Right lobe of liver (tissue), 6 donors: Measurements from ENCODE around the gene EML4. TPM values are rescaled to one million over a fixed set of nuclear protein-coding genes. Genes with fewer than 3 reads are reported as not detected.

Source experiments
- ATAC-seq, 4 donors: fragments of 200-7000 bp; cut with Tn5 transposase; one replicate each; pipeline ENCODE4 v1.9.1; 2020; ENCODE audit warnings: mild to moderate bottlenecking in 4 of 4, moderate library complexity in 4 of 4
- DNase-seq, 3 donors: peaks; one replicate each; pipeline ENCODE4 v3.0.0-alpha.2; 2020
- H3K27ac ChIP-seq, 3 donors: fragments of 200-600 bp; one replicate each; pipeline ENCODE4 v1.8.0; 2022
- H3K27me3 ChIP-seq, 2 donors: fragments of 200-600 bp; one replicate each; pipeline ENCODE4 v1.8.0; 2022
- H3K36me3 ChIP-seq, 4 donors: fragments of 200-600 bp; sonication (generic) in 1 of 4; one replicate each; pipeline versions ENCODE4 v1.5.1 to v1.8.0; 2017 to 2022; ENCODE audit warnings: control low read depth in 1 of 4
- H3K4me1 ChIP-seq, 4 donors: fragments of 200-600 bp; sonication (generic) in 1 of 4; one replicate each; pipeline versions ENCODE4 v1.5.1 to v1.8.0; 2017 to 2022; ENCODE audit warnings: control low read depth in 1 of 4
- H3K4me3 ChIP-seq, 3 donors: fragments of 200-600 bp; one replicate each; pipeline ENCODE4 v1.8.0; 2022
- H3K9me3 ChIP-seq, 4 donors: fragments of 200-600 bp; sonication (generic) in 1 of 4; one replicate each; pipeline versions ENCODE4 v1.5.1 to v1.8.0; 2017 to 2022; ENCODE audit warnings: control low read depth in 1 of 4
- POLR2A ChIP-seq: fragments of 450-650 bp; IDR thresholded peaks from one replicate; pipeline ENCODE4 v1.6.1; 2017; ENCODE audit warnings: antibody characterized with exemption, mild to moderate bottlenecking
- WGBS: methylation state at CpG from one replicate; pipeline ENCODE4 v1.1.6; 2018; ENCODE audit warnings: low coverage, low lambda C conversion rate; ENCODE audit not compliant: insufficient coverage; ENCODE audit errors: missing lambda C conversion rate; 5-methylcytosine and 5-hydroxymethylcytosine counted together
- intact Hi-C, 2 donors: fragments of 100-400 bp; cut with DNase I; formaldehyde crosslinking; loops; one replicate each; pipeline versions ENCODE4 v1.11.2 to v1.14.1; 2022
- total RNA-seq, 6 experiments: library from RNA; depleted of rRNA in 2 of 6; stranded (reverse); fragments of >200 nt in 2 of 6; fragmentation: NEBNext Ultra II Directional in 3 of 6; extraction: Animal tissue kit (Norgen Biotek cat#: 25700) in 3 of 6; gene quantifications; one replicate each; pipeline versions ENCODE4 v1.1.0 to v1.2.4, GENCODE V29; 2016 to 2023
- TF ChIP-seq, protein P1 (sequence below), 4 donors: fragments of 200-600 bp in 3 of 4; fragments of 450-650 bp in 1 of 4; IDR thresholded peaks; one replicate each; pipeline versions ENCODE4 v1.5.1 to v1.8.0; 2016 to 2022; ENCODE audit warnings: antibody characterized with exemption in 4 of 4, mild to moderate bottlenecking in 2 of 4
- donor health status: DM: no; HTN: yes; CAD: no.
- donor health status: DM: no; HTN: no; CAD: no.
- donor health status: DM: no; HTN: no; CAD: no.
- donor health status: DM: no; HTN: yes; CAD: no.
- donor health status: DM: no; HTN: yes; CAD: no.

The EML4 gene
- total RNA-seq, 6 experiments from 2014 or later = 28.3 to 55.7 (median 36.7) TPM

DNA sequence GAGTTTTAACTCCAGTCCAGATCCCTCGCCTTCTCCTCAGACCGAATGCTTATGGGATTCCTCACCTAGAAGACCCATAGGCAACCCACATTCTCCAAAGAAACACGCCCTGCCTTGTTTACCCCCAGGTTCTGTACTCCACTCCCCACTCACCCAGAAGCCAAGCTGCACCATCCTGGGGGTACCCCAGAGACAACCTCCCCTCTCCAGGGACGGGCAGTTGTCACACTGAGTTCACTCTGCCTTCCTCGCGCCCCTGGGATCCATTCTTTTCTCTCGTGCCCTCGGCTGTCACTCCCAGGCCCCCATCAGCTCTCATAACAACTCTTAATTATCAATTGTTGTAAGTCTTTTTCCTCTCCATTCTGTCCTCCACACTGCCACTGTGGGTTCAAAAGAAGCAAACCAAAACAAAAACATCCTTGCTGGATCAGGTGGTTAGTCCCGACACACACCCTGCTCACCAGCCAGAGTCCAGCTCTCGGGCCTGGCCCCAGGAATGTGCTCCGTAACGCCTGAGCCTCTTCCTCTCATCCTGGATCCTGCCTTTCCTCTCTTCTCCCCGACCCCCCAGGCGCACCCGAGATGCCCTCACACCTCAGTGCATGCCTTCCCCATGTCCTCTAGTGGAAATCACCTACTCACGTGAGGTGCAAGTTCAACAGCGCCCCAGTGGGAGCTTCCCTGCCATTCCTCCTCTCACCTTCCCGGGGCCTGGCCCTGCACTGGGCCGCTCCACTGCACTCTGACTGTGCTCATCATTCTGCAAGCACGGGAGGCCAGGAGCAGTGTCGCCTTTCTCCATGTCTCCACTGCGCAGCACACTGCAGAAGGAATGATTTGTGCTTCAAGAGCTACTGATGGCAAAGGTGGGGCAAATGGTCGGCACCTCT lies 171.1 kb downstream of the EML4 start:
- H3K9me3 ChIP-seq = no peaks in the 10 kb centered on the region
- H3K4me3 ChIP-seq = no peak overlapping the region
- DNase-seq (no peak), ATAC-seq (no peak)
- H3K27ac ChIP-seq = no peak overlapping the region
- peaks cover 0 to 15% (median 2%) of the 10 kb centered on the region in 4 donors for H3K4me1 ChIP-seq
- H3K36me3 ChIP-seq = peaks cover 0 to 2% (median 0%) of the 10 kb centered on the region in 4 donors
- no peaks in the 10 kb centered on the region for H3K27me3 ChIP-seq
- intact Hi-C loops = no loop called here
- TF ChIP-seq POLR2A = no peak
- TF ChIP-seq, protein P1, sequence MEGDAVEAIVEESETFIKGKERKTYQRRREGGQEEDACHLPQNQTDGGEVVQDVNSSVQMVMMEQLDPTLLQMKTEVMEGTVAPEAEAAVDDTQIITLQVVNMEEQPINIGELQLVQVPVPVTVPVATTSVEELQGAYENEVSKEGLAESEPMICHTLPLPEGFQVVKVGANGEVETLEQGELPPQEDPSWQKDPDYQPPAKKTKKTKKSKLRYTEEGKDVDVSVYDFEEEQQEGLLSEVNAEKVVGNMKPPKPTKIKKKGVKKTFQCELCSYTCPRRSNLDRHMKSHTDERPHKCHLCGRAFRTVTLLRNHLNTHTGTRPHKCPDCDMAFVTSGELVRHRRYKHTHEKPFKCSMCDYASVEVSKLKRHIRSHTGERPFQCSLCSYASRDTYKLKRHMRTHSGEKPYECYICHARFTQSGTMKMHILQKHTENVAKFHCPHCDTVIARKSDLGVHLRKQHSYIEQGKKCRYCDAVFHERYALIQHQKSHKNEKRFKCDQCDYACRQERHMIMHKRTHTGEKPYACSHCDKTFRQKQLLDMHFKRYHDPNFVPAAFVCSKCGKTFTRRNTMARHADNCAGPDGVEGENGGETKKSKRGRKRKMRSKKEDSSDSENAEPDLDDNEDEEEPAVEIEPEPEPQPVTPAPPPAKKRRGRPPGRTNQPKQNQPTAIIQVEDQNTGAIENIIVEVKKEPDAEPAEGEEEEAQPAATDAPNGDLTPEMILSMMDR (IDR thresholded peaks at IDR 0.05) = no peak
- whole genome bisulfite sequencing = 93% methylated on average over 16 of the region's 23 CpGs

DNA sequence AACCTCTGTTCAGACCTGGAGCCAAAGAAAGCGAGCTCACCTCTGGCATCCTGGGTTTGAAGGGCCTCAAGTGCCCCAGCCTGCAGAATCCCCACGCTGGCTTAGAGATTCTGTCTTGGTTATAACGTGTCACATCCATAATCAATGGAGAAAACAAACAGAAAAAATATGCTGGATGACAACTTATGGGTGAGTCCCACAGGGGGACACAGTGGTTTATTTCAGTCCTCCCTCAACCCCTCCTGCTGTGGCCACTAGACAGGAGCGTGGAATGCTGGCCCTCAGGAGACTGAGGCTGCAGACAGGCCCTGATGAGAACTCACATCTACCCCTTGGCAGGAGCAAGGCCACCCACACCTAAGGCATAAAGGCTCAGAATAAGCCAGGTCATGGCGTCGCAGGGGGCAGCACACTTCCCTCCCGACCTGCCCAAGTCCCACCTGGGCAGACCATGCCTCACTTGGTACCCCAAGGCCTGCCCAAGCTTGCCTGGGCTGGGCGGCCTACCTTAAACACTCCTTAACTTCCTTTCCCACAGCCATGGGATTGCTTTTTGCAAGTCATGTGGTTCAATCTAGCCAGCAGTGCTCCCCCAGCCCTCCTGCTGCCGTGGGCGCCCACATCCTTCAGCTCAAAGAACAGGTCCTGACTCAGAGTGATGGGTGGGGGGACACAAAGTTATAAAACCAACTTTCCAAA lies 171.9 kb downstream of the EML4 start:
- peaks cover 0 to 4% (median 0%) of the 10 kb centered on the region in 4 donors for H3K36me3 ChIP-seq
- no peak overlapping the region for H3K4me3 ChIP-seq
- no peak overlapping the region for H3K27ac ChIP-seq
- DNase-seq = no peak
- H3K4me1 ChIP-seq = peaks cover 0 to 22% (median 5%) of the 10 kb centered on the region in 4 donors
- H3K9me3 ChIP-seq = no peaks in the 10 kb centered on the region
- no CpG with 5 or more reads among the region's 10 CpGs for WGBS
- ATAC-seq = no peak
- TF ChIP-seq POLR2A = no peak
- TF ChIP-seq, protein P1 (IDR thresholded peaks at IDR 0.05) = no peak
- no peaks in the 10 kb centered on the region for H3K27me3 ChIP-seq
- intact Hi-C loops = no loop called here

DNA sequence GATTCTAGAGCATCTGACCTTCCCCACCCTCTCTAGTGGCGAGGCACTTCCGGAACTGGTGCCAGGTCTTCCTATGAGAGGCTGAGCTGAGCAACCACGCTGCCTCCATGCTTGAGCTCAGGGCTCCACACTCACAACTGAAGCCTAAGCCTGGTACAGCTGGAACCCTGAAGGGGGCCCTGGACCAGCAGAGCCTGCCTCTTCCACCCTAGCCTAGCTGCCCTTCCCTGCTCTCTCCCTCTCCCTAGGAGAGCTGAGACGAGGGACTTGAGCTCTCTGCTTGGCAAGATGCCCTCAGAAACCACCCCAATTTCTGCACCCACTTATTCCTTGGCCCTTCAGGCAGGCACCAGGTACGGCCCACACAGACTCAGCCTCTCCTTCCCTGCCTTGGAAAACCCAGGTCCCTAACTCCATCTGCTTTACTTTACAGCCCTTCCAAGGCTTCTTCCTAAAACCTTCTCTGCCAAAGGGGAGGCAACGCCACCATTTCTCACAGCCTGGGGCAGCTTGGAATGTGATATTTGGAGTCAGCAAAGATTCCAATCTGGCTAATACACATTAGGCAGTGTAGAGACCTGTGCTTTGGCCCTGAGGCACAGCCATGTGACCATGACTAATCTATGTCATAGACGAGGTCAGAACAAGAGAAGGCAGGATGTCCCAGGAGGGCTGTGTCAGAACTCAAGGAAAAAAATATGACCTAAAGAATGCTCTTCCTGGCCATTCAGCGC lies 173.1 kb downstream of the EML4 start:
- peak overlapping the region in 2 of 3 donors; percentile 51 to 63 for H3K27ac ChIP-seq
- H3K4me3 ChIP-seq = no peak overlapping the region
- H3K27me3 ChIP-seq = no peaks in the 10 kb centered on the region
- WGBS = 33% methylated on average over 3 of the region's 8 CpGs
- H3K9me3 ChIP-seq = no peaks in the 10 kb centered on the region
- intact Hi-C loops = no loop called here
- TF ChIP-seq, protein P1 (IDR thresholded peaks at IDR 0.05) = no peak
- no peak for TF ChIP-seq POLR2A
- H3K4me1 ChIP-seq = peaks cover 0 to 32% (median 8%) of the 10 kb centered on the region in 4 donors
- H3K36me3 ChIP-seq = peaks cover 0 to 4% (median 0%) of the 10 kb centered on the region in 4 donors
- ATAC-seq (peak; percentile 69 to 88 (median 78)), DNase-seq (peak in 2 of 3 donors; percentile 64 to 73)

DNA sequence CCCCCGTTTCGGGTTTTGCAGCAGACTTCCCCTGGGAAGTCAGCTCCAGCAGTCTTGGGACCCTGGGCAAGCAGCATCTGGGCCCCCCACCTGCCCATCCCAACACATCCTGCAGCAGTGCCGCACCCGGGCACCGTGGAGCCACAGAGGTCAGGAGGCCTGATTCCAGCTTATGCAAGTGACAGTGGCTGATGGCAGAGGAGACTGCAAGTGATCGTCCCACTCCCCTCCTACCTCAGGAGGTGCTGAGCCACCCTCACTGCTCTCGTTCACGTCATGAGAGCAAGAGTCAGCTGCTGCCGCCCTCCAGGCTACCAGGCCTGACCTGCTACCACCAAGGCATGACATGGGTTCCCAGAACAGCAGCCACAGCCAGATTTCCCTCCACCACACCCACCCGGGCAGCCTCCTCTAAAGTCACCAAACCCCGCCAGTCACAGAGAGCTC lies 173.7 kb downstream of the EML4 start:
- H3K27me3 ChIP-seq = no peaks in the 10 kb centered on the region
- ATAC-seq (peak; percentile 6 to 12 (median 9)), DNase-seq (no peak)
- no peaks in the 10 kb centered on the region for H3K9me3 ChIP-seq
- H3K4me3 ChIP-seq = no peak overlapping the region
- H3K36me3 ChIP-seq = peaks cover 0 to 4% (median 0%) of the 10 kb centered on the region in 4 donors
- H3K4me1 ChIP-seq = peaks cover 0 to 38% (median 11%) of the 10 kb centered on the region in 4 donors
- peak overlapping the region in 2 of 3 donors; percentile 51 to 63 for H3K27ac ChIP-seq
- intact Hi-C loops = no loop called here
- WGBS = 80% methylated on average over 1 of the region's 11 CpGs
- TF ChIP-seq, protein P1 (IDR thresholded peaks at IDR 0.05) = no peak
- TF ChIP-seq POLR2A = no peak
